AG08395 (cell line): ENCODE measurements around the gene SRSF4.

Experiments
- DNase-seq: peaks from one replicate; pipeline ENCODE4 v3.0.0; 2012; ENCODE audit warnings: mixed read lengths, low spot score

The SRSF4 gene

GRCh38 chr1:29200906-29201594 lies 19.4 kb upstream of the SRSF4 start:
- no peak for DNase-seq

DNA sequence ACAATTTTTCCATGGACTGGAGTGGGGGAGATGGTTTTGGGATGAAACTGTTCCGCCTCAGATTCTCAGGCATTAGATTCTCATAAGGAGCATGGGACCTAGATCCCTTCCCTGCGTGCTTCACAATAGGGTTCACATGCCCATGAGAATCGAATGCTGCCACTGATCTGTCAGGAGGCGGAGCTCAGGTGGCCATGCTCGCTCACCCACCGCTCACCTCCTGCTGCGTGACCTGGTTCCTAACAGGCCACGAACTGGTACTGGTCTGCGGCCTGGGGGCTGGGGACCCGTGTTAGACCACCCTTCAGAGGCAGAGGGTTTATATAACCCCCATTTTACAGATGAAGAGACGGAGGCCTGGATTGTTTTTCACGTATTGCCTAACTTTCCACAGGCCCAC lies 16.3 kb upstream of the SRSF4 start:
- DNase-seq, result no peak

- DNase-seq, result peak; percentile 27
Observed at GRCh38 chr1:29197590-29197924, 15.9 kb upstream of the SRSF4 start.

DNA sequence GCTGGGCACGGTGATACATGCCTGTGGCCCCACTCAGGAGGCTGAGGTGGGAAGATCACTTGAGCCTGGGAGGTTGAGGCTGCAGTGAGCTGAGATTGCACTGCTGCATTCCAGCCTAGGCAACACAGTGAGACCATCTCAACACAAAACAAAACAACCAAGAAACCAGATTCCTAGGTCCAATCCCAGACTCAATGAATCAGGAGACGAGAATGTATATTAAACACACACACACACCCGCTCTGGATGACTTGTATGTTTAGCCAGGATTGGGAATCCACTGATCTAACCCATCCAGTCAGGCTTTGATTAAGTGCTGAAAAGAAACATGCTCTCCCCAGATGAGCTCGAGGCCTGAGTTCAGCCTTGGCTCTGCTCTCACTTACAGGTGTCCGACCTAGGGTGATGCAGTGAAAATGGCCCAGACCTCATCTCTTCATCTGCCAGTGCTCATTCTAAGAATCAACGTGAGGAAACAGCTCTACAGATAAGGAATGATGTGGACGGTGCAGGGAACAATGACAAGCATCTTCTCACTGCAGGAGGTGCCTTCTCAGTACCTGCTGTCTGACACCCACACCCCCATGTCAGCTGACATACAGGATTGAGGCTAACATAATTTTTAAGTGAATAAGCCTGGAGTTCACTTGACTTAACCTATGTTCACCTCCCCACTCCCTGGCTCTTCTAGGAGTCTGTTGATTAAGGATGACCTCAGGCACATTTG lies 15.3 kb upstream of the SRSF4 start:
- peak; percentile 85 for DNase-seq

- no peak for DNase-seq
Observed at GRCh38 chr1:29195881-29196291, 14.2 kb upstream of the SRSF4 start.

GRCh38 chr1:29193879-29194455 lies 12.3 kb upstream of the SRSF4 start:
- no peak for DNase-seq

- no peak for DNase-seq
Observed at GRCh38 chr1:29190718-29191117, 9.0 kb upstream of the SRSF4 start.

DNA sequence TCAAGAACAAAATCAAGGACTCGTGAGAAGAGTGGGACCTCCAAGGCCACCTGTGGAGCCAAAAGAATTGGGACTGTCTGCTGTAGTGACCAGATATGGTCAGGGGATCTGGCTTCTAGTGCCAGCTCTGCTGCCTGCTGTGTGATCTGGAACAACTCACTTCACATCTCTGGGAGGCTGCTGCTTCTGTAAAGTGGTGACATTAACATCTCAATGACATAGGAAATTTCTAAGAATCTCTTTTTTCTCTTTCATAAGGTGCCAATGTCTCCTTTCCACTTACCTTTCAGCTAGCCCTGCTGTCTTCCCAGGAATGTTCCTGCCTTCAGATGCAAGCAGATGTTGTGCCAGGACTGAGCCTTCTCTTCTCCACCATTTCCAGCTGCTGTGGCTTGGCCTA lies 5.0 kb upstream of the SRSF4 start:
- no peak for DNase-seq

DNA sequence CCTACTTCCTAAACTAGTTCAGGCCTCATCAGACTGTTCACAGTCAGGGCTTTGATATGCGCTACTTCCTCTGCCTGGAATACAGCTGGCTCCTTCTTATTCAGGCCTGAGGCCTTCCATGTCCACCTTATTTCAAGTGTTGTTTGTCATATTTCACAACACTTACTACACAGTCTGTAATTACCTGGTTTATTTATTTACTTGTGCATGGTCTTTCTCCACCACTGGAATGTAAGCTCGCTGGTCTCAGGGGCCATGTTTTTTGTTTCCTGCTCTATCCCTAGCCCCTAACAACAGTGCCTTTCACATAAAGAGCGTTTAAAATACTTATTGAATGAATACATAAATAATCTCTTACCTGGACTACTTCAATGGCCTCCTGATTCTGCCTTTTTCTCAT lies 4.6 kb upstream of the SRSF4 start:
- no peak for DNase-seq

GRCh38 chr1:29183287-29183686 lies 1.6 kb upstream of the SRSF4 start:
- no peak for DNase-seq

DNA sequence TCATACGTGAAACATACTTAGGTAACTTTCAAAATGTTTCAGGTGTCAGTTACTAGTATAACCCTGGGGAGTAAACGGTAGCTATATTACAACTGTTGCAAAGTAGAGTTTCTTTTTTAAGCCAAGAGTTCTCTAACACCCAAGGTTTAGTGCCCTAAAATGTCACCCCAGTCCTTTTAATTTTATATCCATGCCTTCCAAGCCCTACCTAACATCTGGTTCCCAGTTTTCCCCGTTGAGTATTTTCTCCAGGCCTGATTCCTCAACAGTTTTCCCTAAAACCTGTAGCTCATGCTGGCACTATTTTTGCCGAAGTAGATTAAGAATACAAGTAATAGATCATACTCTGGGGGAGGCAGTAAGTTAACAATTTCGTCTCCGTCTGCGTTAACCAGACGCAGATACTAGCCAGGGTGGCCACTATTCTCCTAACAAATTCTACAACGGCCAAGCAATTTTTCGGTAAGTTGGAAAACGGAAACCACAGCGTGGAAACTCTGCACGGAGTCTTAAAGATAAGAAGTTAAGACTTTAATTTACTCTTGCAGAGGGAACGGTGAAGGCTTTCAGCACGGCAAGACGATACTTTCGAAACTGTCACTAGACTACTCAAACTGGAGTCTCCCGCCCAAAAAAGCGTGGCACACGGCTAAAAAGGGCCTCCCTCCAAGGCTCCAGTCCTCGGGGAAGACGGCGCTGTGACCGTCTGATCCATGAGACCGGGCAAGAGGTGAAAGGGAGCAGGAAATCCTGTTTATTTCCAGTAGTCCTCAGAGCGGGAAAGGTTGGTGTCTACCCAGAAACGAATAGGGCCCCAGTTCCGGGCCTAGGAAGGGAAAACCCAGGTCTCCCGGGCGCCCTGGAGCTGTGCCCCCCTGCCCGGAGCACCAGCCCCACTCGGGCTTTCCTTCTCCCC lies 945 bp downstream of the SRSF4 start:
- no peak for DNase-seq

DNA sequence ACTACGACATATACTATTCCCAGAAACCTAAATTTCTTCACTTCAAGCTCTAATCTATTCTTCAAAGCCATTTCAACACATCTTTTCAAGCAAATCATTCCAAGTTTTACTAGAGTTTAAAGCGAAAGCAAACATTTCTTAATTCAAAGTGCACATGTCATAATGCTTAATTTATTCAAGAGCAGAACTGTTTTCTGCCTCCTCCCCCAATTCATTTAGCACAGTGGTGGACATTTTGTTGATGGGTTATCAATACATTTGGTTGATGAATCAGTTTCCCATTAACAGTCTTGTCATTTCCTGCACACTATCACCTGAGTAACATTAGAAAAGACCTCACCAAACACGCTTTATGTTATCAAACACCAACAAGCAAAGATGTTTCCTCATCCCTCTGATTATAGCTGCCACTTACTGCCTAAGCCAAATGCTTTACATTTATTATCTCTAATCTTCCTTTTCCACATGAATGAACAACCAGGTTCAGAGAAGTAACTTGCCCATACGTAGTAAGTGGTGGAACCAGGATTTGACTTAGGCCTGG lies 2.0 kb downstream of the SRSF4 start:
- DNase-seq, result no peak

DNA sequence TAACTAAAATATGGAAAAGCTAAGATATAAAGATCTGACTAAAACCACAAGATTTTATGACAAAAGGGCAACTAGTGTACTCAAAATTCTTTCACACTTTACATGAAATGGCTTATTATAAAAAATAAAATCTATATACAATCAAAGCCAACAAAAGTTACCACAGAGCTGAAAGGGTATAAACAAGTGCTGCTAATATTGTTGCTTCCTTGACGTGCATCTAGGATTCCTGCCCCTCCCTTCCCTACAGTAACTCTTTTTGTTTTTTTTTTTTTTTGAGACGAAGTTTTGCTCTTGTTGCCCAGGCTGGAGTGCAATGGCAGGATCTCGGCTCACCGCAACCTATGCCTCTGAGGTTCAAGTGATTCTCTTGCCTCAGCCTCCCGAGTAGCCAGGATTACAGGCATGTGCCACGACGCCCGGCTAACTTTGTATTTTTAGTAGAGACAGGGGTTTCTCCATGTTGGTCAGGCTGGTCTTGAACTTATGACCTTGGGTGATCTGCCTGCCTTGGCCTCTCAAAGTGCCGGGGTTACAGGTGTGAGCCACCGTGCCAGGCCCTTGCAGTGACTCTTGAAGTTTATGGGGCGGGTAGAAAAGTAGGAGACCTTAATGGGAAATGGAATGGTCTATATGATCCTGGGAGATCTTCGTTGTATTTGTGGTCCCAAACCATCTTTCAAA lies 4.5 kb downstream of the SRSF4 start:
- DNase-seq, result no peak

GRCh38 chr1:29176576-29176975 lies 5.1 kb downstream of the SRSF4 start:
- DNase-seq, result peak; percentile 56

GRCh38 chr1:29172415-29172939 lies 9.2 kb downstream of the SRSF4 start:
- no peak for DNase-seq

DNA sequence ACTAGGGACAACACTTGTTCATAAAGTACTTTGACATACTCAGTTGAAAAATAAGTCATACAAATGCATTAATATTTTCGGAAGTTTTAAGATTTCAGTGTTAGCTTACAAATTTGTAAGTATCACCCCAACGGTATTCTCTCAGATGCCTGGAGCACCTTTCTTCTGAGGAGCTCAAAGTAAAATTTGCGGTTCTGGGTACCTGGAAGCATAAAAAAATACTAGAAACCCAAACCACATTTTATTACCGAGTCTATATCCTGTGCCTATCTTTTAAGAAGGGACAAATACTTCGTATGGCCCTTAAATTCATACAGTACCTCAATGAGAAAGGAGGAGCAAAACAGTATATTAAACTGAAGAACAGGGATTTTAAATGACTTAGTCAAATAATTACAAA lies 10.2 kb downstream of the SRSF4 start:
- DNase-seq, result no peak

DNA sequence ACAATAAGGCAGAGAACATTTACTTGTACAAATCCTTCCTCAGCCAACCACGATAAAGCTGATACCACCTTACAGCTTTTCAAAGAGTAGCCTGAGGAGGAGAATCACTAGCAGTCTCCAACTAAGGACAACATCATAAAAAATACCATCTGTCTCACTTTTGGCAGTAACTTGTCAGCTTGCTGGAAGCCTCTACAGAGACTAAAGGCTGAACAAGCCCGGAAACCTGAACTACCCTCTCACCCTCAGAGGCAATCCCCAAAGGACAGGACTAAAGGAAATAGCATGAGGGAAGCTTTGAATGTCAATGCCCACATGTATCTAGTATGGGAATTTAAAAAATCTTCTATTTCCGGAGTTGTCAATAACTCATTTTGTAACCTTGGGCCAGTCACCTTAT lies 10.6 kb downstream of the SRSF4 start:
- no peak for DNase-seq

- no peak for DNase-seq
Observed at GRCh38 chr1:29169976-29170375, 11.7 kb downstream of the SRSF4 start.

- no peak for DNase-seq
Observed at GRCh38 chr1:29167904-29168303, 13.8 kb downstream of the SRSF4 start.

GRCh38 chr1:29166291-29166878 lies 15.3 kb downstream of the SRSF4 start:
- DNase-seq, result no peak

GRCh38 chr1:29164588-29164987 lies 17.1 kb downstream of the SRSF4 start:
- no peak for DNase-seq
